Lower leg skin (tissue), 3 donors: ENCODE results near the gene UACA.

ENCODE experiments used
- CTCF ChIP-seq, 3 donors: fragments of 450-650 bp; IDR thresholded peaks; one replicate each; pipeline ENCODE4 v1.5.1; 2016; ENCODE audit warnings: antibody characterized with exemption in 3 of 3, mild to moderate bottlenecking in 3 of 3, moderate library complexity in 2 of 3
- POLR2A ChIP-seq, 2 donors: fragments of 450-650 bp; IDR thresholded peaks; one replicate each; pipeline ENCODE4 v1.6.1; 2016 to 2017; ENCODE audit warnings: antibody characterized with exemption in 2 of 2, mild to moderate bottlenecking in 1 of 2, moderate library complexity in 1 of 2

GRCh38 chr15:70628549-70628896, 134.8 kb downstream of the UACA start:
- TF ChIP-seq CTCF (IDR thresholded peaks at IDR 0.05) (no peak), POLR2A (IDR thresholded peaks at IDR 0.05) (no peak)
